Measurements from ENCODE around the gene APBB3. TPM values are rescaled to one million over a fixed set of nuclear protein-coding genes. Genes with fewer than 3 reads are reported as not detected.

The APBB3 gene
- total RNA-seq, 1 donor from 2014 or later = 7.3 TPM

DNA sequence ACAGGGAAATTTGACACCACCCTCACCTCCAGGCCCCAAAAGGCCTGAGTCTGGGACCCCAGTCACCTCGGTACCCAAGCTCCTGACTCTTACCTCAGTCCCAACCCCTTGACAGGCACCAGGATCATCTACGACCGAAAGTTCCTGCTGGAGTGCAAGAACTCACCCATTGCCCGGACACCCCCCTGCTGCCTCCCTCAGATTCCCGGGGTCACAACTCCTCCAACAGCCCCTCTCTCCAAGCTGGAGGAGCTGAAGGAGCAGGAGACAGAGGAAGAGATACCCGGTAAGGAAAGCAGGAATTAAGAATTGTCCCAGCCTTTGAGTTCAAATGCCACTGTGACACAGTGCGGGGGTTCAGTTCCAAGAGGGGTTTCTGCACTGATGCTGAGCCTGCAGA, 15.6 kb downstream of the APBB3 start:
- H3K4me1 ChIP-seq (ENCODE audit: control insufficient read depth in 3 of 3, insufficient read depth in 3 of 3, low read length in 3 of 3) = peaks cover 41 to 50% (median 47%) of the 10 kb centered on the region in 3 donors
- H3K4me3 ChIP-seq (ENCODE audit: low read length in 3 of 3) = peak overlapping the region; percentile 80 to 84 (median 83)
- H3K9me3 ChIP-seq (ENCODE audit: control insufficient read depth in 3 of 3, low read length in 3 of 3) = no peaks in the 10 kb centered on the region
- H3K36me3 ChIP-seq (ENCODE audit: control insufficient read depth in 3 of 3, insufficient read depth in 3 of 3, low read length in 3 of 3) = peaks cover 14 to 39% (median 34%) of the 10 kb centered on the region in 3 donors
- no peaks in the 10 kb centered on the region for H3K27me3 ChIP-seq (ENCODE audit: control insufficient read depth in 3 of 3, insufficient read depth in 3 of 3, low read length in 3 of 3)
- peak overlapping the region; percentile 99 for H3K27ac ChIP-seq (ENCODE audit: low read depth, low read length)
- peak overlapping the region; percentile 94 to 97 (median 95) for H3K9ac ChIP-seq (ENCODE audit: low read depth in 1 of 3, low read length in 3 of 3)

DNA sequence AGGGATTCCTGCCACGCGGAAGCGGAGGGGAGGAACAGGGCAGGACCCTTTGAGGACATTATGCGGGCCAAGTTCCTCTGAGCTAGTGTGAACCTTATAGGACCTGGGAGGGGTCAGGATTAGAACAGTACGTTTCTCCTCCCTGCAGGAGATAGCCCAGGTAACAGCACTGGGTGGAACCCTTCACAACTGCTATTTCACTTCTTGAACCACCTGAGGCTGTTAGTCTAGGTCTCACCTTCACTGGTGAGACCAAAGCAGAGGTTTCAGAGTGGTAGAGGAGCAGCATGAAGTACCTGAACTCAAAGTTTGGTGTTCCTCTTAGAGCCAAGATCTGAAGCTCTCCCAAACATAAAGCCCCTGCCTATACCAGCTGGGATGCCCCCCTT, 16.1 kb downstream of the APBB3 start:
- peaks cover 41 to 47% (median 46%) of the 10 kb centered on the region in 3 donors for H3K4me1 ChIP-seq (ENCODE audit: control insufficient read depth in 3 of 3, insufficient read depth in 3 of 3, low read length in 3 of 3)
- peaks cover 14 to 39% (median 36%) of the 10 kb centered on the region in 3 donors for H3K36me3 ChIP-seq (ENCODE audit: control insufficient read depth in 3 of 3, insufficient read depth in 3 of 3, low read length in 3 of 3)
- H3K9me3 ChIP-seq (ENCODE audit: control insufficient read depth in 3 of 3, low read length in 3 of 3) = no peaks in the 10 kb centered on the region
- peak overlapping the region; percentile 94 to 97 (median 95) for H3K9ac ChIP-seq (ENCODE audit: low read depth in 1 of 3, low read length in 3 of 3)
- no peaks in the 10 kb centered on the region for H3K27me3 ChIP-seq (ENCODE audit: control insufficient read depth in 3 of 3, insufficient read depth in 3 of 3, low read length in 3 of 3)
- H3K27ac ChIP-seq (ENCODE audit: low read depth, low read length) = peak overlapping the region; percentile 99
- H3K4me3 ChIP-seq (ENCODE audit: low read length in 3 of 3) = peak overlapping the region; percentile 80 to 84 (median 83)

DNA sequence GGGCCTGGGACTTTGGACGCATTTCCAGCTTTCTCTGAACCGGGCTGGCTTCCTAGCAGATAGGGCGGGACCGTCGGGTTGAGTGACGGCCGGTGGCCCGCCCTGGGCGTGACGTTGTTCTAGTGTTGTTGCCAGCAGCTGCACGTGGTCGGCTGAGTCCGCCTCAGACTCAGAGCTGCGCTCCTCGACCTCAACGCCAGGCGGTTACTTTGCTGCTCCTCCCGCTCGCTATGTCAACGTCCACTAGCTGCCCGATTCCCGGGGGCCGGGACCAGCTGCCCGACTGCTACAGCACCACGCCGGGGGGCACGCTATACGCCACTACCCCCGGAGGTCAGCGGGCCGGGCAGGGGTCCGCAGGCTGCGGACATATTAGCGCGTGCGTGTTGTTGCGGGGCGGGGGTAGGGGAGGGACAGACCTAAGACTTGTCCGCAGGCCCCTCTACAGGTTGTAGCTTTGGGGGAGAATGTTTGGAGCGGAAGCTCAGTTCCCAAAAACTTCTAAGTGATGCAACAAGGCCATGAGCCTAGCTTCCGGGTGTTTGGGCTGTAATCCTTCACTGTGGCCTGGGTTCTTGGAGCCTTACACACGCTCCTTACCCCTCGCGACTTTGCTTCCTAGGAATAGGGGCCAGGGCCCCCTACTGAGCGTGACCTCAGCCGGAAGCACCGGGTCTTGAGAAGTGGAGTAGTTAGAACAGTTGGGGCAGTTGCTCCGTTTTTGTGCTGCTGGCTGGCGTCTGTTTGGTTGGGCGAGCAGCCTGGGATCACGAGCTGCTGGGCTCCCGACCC, 16.7 kb downstream of the APBB3 start, which contains the start of gene EIF4EBP3:
EIF4EBP3 (plus strand) TSS at position 155 of the 792 bp plus-strand sequence; CDS start at position 231, 76 bp downstream.
- H3K36me3 ChIP-seq (ENCODE audit: control insufficient read depth in 3 of 3, insufficient read depth in 3 of 3, low read length in 3 of 3) = peaks cover 18 to 42% (median 40%) of the 10 kb centered on the region in 3 donors

DNA sequence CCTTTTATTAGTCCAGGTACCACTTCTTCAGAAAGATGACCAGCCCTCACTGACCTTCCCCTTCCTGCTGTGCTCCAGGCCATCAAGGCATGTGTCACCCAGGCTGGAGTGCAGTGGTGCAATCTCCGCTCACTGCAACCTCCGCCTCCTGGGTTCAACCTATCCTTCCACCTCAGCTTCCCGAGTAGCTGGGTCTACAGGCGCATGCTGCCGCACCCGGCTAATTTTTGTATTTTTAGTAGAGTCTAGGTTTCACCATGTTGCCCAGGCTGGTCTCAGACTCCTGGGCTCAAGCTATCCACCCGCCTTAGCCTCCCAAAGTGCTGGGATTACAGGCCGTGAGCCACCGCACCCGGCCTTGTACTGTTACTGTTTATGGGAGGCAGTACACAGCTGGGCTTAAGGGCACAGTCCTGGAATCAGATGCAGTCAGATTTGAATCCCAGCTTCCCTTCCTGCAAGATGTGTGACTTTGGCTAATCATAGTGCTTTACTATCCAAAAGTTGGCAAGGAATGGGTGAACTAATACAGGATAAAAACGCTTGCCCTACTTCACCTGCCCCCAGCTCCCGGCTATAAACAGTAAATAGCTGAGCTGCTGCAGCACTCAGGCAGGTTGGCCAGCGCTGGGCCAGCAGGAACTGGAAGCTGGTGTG, 17.4 kb downstream of the APBB3 start:
- peak overlapping the region; percentile 99 for H3K27ac ChIP-seq (ENCODE audit: low read depth, low read length)
- H3K4me1 ChIP-seq (ENCODE audit: control insufficient read depth in 3 of 3, insufficient read depth in 3 of 3, low read length in 3 of 3) = peaks cover 41 to 47% (median 46%) of the 10 kb centered on the region in 3 donors
- peak overlapping the region; percentile 41 to 65 (median 64) for H3K4me3 ChIP-seq (ENCODE audit: low read length in 3 of 3)
- H3K9ac ChIP-seq (ENCODE audit: low read depth in 1 of 3, low read length in 3 of 3) = peak overlapping the region; percentile 24 to 97 (median 44)
- no peaks in the 10 kb centered on the region for H3K9me3 ChIP-seq (ENCODE audit: control insufficient read depth in 3 of 3, low read length in 3 of 3)
- peaks cover 19 to 43% (median 42%) of the 10 kb centered on the region in 3 donors for H3K36me3 ChIP-seq (ENCODE audit: control insufficient read depth in 3 of 3, insufficient read depth in 3 of 3, low read length in 3 of 3)
- no peaks in the 10 kb centered on the region for H3K27me3 ChIP-seq (ENCODE audit: control insufficient read depth in 3 of 3, insufficient read depth in 3 of 3, low read length in 3 of 3)

More for the DNA sequence above, 16.7 kb downstream of the APBB3 start, which contains the start of gene EIF4EBP3:
- H3K27ac ChIP-seq (ENCODE audit: low read depth, low read length) = peak within 1 kb of the TSS; percentile 99
- no peaks in the 10 kb centered on the region for H3K9me3 ChIP-seq (ENCODE audit: control insufficient read depth in 3 of 3, low read length in 3 of 3)
- peak within 1 kb of the TSS; percentile 80 to 84 (median 83) for H3K4me3 ChIP-seq (ENCODE audit: low read length in 3 of 3)
- peaks cover 41 to 47% (median 46%) of the 10 kb centered on the region in 3 donors for H3K4me1 ChIP-seq (ENCODE audit: control insufficient read depth in 3 of 3, insufficient read depth in 3 of 3, low read length in 3 of 3)
- H3K27me3 ChIP-seq (ENCODE audit: control insufficient read depth in 3 of 3, insufficient read depth in 3 of 3, low read length in 3 of 3) = no peaks in the 10 kb centered on the region
- H3K9ac ChIP-seq (ENCODE audit: low read depth in 1 of 3, low read length in 3 of 3) = peak within 1 kb of the TSS; percentile 94 to 97 (median 95)

GRCh38 chr5:140545606-140546005, 18.8 kb downstream of the APBB3 start:
- H3K9me3 ChIP-seq (ENCODE audit: control insufficient read depth in 3 of 3, low read length in 3 of 3) = no peaks in the 10 kb centered on the region
- no peaks in the 10 kb centered on the region for H3K27me3 ChIP-seq (ENCODE audit: control insufficient read depth in 3 of 3, insufficient read depth in 3 of 3, low read length in 3 of 3)
- H3K9ac ChIP-seq (ENCODE audit: low read depth in 1 of 3, low read length in 3 of 3) = no peak overlapping the region
- peaks cover 41 to 44% (median 43%) of the 10 kb centered on the region in 3 donors for H3K4me1 ChIP-seq (ENCODE audit: control insufficient read depth in 3 of 3, insufficient read depth in 3 of 3, low read length in 3 of 3)
- no peak overlapping the region for H3K4me3 ChIP-seq (ENCODE audit: low read length in 3 of 3)
- H3K36me3 ChIP-seq (ENCODE audit: control insufficient read depth in 3 of 3, insufficient read depth in 3 of 3, low read length in 3 of 3) = peaks cover 12 to 43% (median 41%) of the 10 kb centered on the region in 3 donors
- peak overlapping the region; percentile 99 for H3K27ac ChIP-seq (ENCODE audit: low read depth, low read length)

- peaks cover 36 to 39% (median 37%) of the 10 kb centered on the region in 3 donors for H3K4me1 ChIP-seq (ENCODE audit: control insufficient read depth in 3 of 3, insufficient read depth in 3 of 3, low read length in 3 of 3)
These were observed 19.4 kb downstream of the APBB3 start for GRCh38 chr5:140544986-140545385.

DNA sequence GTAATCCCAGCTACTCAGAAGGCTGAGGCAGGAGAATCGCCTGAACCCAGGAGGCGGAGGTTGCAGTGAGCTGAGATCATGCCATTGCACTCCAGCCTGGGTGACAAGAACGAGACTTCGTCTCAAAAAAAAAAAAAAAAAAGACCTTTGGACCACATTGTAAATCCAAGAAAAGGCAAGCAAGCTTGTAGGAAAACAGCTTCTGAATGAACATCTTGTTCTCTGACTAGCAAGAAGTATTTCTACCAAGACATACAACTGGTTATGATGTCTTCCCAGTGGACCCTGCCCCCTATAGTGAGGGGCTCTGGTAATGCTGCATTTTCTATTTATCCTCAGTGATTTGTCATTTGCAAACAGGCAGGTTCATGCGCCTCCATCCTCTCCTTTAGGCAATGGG, 21.4 kb downstream of the APBB3 start:
- H3K4me3 ChIP-seq (ENCODE audit: low read length in 3 of 3) = no peak overlapping the region
- H3K36me3 ChIP-seq (ENCODE audit: control insufficient read depth in 3 of 3, insufficient read depth in 3 of 3, low read length in 3 of 3) = peaks cover 17 to 58% (median 42%) of the 10 kb centered on the region in 3 donors
- H3K9ac ChIP-seq (ENCODE audit: low read depth in 1 of 3, low read length in 3 of 3) = no peak overlapping the region
- H3K9me3 ChIP-seq (ENCODE audit: control insufficient read depth in 3 of 3, low read length in 3 of 3) = no peaks in the 10 kb centered on the region
- no peaks in the 10 kb centered on the region for H3K27me3 ChIP-seq (ENCODE audit: control insufficient read depth in 3 of 3, insufficient read depth in 3 of 3, low read length in 3 of 3)
- no peak overlapping the region for H3K27ac ChIP-seq (ENCODE audit: low read depth, low read length)
- H3K4me1 ChIP-seq (ENCODE audit: control insufficient read depth in 3 of 3, insufficient read depth in 3 of 3, low read length in 3 of 3) = peaks cover 16 to 18% (median 17%) of the 10 kb centered on the region in 3 donors

More at GRCh38 chr5:140544986-140545385, 19.4 kb downstream of the APBB3 start:
- H3K27me3 ChIP-seq (ENCODE audit: control insufficient read depth in 3 of 3, insufficient read depth in 3 of 3, low read length in 3 of 3) = no peaks in the 10 kb centered on the region
- H3K27ac ChIP-seq (ENCODE audit: low read depth, low read length) = no peak overlapping the region
- no peak overlapping the region for H3K4me3 ChIP-seq (ENCODE audit: low read length in 3 of 3)
- no peak overlapping the region for H3K9ac ChIP-seq (ENCODE audit: low read depth in 1 of 3, low read length in 3 of 3)
- H3K36me3 ChIP-seq (ENCODE audit: control insufficient read depth in 3 of 3, insufficient read depth in 3 of 3, low read length in 3 of 3) = peaks cover 6 to 43% (median 38%) of the 10 kb centered on the region in 3 donors
- H3K9me3 ChIP-seq (ENCODE audit: control insufficient read depth in 3 of 3, low read length in 3 of 3) = no peaks in the 10 kb centered on the region

DNA sequence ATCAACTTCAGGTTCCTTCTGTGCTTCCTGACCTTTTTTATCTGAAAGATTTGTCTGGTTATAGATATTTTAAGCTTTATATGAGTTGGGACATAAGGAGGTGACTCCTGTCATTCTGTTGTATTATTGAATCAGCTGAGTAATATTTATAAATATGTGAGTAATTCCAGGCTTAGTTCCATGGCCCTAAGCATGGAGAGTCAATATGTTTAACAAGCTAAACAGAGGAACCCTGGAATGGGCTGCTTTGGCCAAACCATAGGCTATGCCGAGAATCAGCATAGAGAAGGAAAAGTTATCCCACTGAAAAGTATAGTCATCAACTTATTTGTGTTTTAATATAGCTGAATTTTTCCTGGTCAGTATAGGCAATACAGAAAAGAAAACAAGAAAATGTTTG, 24.2 kb downstream of the APBB3 start:
- Histone ChIP-seq H3K4me1 (ENCODE audit: control insufficient read depth in 3 of 3, insufficient read depth in 3 of 3, low read length in 3 of 3) (no peaks in the 10 kb centered on the region), H3K9me3 (ENCODE audit: control insufficient read depth in 3 of 3, low read length in 3 of 3) (no peaks in the 10 kb centered on the region), H3K9ac (ENCODE audit: low read depth in 1 of 3, low read length in 3 of 3) (no peak overlapping the region), H3K4me3 (ENCODE audit: low read length in 3 of 3) (no peak overlapping the region), H3K27ac (ENCODE audit: low read depth, low read length) (no peak overlapping the region), H3K27me3 (ENCODE audit: control insufficient read depth in 3 of 3, insufficient read depth in 3 of 3, low read length in 3 of 3) (no peaks in the 10 kb centered on the region), H3K36me3 (ENCODE audit: control insufficient read depth in 3 of 3, insufficient read depth in 3 of 3, low read length in 3 of 3) (peaks cover 19 to 75% (median 55%) of the 10 kb centered on the region in 3 donors)

DNA sequence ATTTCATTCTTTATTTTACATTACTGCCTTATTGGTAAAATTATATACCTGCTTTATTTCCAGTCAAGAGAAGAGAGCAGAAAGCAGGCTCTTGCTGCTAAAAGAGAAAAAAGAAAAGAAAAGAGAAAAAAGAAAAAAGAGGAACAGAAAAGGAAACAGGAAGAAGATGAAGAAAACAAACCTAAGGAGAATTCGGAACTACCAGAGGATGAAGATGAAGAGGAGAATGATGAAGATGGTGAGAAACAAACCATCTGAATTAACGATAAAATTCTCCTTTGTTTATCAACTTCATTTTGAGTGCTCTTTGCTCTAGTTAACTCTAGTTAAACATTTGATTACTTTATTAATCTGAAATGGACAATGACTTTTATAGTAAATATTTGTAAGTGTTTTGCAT, 40.4 kb downstream of the APBB3 start:
- H3K9ac ChIP-seq (ENCODE audit: low read depth in 1 of 3, low read length in 3 of 3) = no peak overlapping the region
- H3K4me3 ChIP-seq (ENCODE audit: low read length in 3 of 3) = no peak overlapping the region

More for the DNA sequence above, 40.4 kb downstream of the APBB3 start:
- Histone ChIP-seq H3K27ac (ENCODE audit: low read depth, low read length) (no peak overlapping the region), H3K36me3 (ENCODE audit: control insufficient read depth in 3 of 3, insufficient read depth in 3 of 3, low read length in 3 of 3) (peaks cover 21 to 35% (median 28%) of the 10 kb centered on the region in 3 donors), H3K9me3 (ENCODE audit: control insufficient read depth in 3 of 3, low read length in 3 of 3) (no peaks in the 10 kb centered on the region), H3K4me1 (ENCODE audit: control insufficient read depth in 3 of 3, insufficient read depth in 3 of 3, low read length in 3 of 3) (no peaks in the 10 kb centered on the region), H3K27me3 (ENCODE audit: control insufficient read depth in 3 of 3, insufficient read depth in 3 of 3, low read length in 3 of 3) (no peaks in the 10 kb centered on the region)

Measured in skeletal muscle tissue (tissue), 4 donors.